Panc1 (cell line): ENCODE measurements around the gene TNPO2.

Source experiments
- POLR2AphosphoS5 ChIP-seq: IDR thresholded peaks from 2 replicates; pipeline ENCODE4 v1.6.1; 2012; ENCODE audit warnings: mild to moderate bottlenecking, low read depth, low read length, moderate library complexity
- REST ChIP-seq, 2 experiments: IDR thresholded peaks; 2 replicates each; pipeline ENCODE4 v1.6.1; 2011 to 2012; ENCODE audit warnings: low read depth in 2 of 2, control low read depth in 1 of 2, low read length in 1 of 2, mild to moderate bottlenecking in 1 of 2, moderate library complexity in 1 of 2; ENCODE audit not compliant: insufficient read depth in 1 of 2
- SIN3A ChIP-seq: IDR thresholded peaks from 2 replicates; pipeline ENCODE4 v1.6.1; 2012; ENCODE audit warnings: low read depth, mild to moderate bottlenecking, low read length, moderate library complexity, borderline replicate concordance; ENCODE audit not compliant: insufficient read depth
- TF ChIP-seq, protein P1 (sequence below): fragments of 450-650 bp; IDR thresholded peaks from 2 replicates; pipeline ENCODE4 v1.5.1; 2017; ENCODE audit warnings: mild to moderate bottlenecking

DNA sequence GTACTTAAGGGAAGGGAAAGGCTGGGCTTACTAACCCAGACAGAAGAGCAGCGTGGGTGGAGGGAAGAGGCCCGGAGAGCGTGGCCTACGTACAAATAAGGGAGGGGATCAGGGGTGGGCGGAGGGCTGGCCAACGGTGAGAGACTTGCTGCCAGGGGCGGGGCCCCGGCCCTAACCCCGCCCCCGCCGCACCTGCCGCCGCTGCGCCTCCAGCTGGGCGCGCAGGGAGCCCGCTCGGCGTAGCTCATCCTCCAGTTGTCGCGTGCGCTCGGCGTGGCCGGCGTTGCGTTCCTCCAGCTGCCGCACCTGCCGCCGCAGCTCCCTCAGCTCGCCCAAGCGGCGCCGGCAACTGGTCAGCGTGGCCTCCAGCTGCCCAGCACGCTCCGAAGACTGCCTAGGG is 46.0 kb upstream of the TNPO2 start:
- TF ChIP-seq, protein P1, sequence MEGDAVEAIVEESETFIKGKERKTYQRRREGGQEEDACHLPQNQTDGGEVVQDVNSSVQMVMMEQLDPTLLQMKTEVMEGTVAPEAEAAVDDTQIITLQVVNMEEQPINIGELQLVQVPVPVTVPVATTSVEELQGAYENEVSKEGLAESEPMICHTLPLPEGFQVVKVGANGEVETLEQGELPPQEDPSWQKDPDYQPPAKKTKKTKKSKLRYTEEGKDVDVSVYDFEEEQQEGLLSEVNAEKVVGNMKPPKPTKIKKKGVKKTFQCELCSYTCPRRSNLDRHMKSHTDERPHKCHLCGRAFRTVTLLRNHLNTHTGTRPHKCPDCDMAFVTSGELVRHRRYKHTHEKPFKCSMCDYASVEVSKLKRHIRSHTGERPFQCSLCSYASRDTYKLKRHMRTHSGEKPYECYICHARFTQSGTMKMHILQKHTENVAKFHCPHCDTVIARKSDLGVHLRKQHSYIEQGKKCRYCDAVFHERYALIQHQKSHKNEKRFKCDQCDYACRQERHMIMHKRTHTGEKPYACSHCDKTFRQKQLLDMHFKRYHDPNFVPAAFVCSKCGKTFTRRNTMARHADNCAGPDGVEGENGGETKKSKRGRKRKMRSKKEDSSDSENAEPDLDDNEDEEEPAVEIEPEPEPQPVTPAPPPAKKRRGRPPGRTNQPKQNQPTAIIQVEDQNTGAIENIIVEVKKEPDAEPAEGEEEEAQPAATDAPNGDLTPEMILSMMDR = no peak
- no peak for TF ChIP-seq REST (IDR thresholded peaks at IDR 0.05; ENCODE audit: insufficient read depth in 1 of 2, low read depth in 2 of 2, low read length in 1 of 2)
- TF ChIP-seq SIN3A = no peak
- TF ChIP-seq POLR2AphosphoS5 = no peak
